SK-N-SH (cell line): ENCODE results near the gene NDST4. TPM values are rescaled to one million over a fixed set of nuclear protein-coding genes. Genes with fewer than 3 reads are reported as not detected.

ENCODE experiments used
- CTCF ChIA-PET: fragments of 300-600, 350-600 bp; formaldehyde crosslinking; extraction: SDS; loops from one replicate; lab custom pipeline; 2021; lab: Yijun Ruan, JAX
- POLR2A ChIA-PET: fragments of 350-600 bp; sonication (Branson Sonifier 250); formaldehyde crosslinking; extraction: SDS; loops from one replicate; lab custom pipeline; 2020; ENCODE audit warnings: antibody characterized with exemption, inconsistent platforms; lab: Yijun Ruan, JAX
- DNase-seq: peaks from one replicate; pipeline ENCODE4 v3.0.0; 2012
- H2AFZ ChIP-seq: fragments of 200-600 bp; sonication (generic); 2 replicates; pipeline ENCODE4 v1.8.1; 2016; ENCODE audit warnings: antibody characterized with exemption, mild to moderate bottlenecking, low read depth
- H3F3A ChIP-seq: fragments of 200-600 bp; sonication (generic); replicated peaks from 2 replicates; pipeline ENCODE3; 2016; ENCODE audit warnings: antibody characterized with exemption, mild to moderate bottlenecking; ENCODE audit not compliant: insufficient read depth
- H3K27ac ChIP-seq, 2 experiments: fragments of 200-500 bp in 1 of 2; fragments of 200-600 bp in 1 of 2; sonication (Bioruptor generic) in 1 of 2; sonication (generic), shearing (Covaris generic) in 1 of 2; 2 replicates each; pipeline versions ENCODE4 v1.5.1 to v1.6.1; 2014 to 2016; ENCODE audit warnings: low read depth in 2 of 2, inconsistent platforms in 1 of 2, low read length in 1 of 2, mild to moderate bottlenecking in 1 of 2, mixed read lengths in 1 of 2
- H3K27me3 ChIP-seq: fragments of 200-600 bp; sonication (generic), shearing (Covaris generic); 2 replicates; pipeline ENCODE4 v1.6.1; 2016; ENCODE audit warnings: mixed run types; ENCODE audit not compliant: insufficient read depth
- H3K36me3 ChIP-seq, 2 experiments: fragments of 200-500 bp in 1 of 2; fragments of 200-600 bp in 1 of 2; sonication (Bioruptor generic) in 1 of 2; sonication (generic) in 1 of 2; replicated peaks in 1 of 2; 2 replicates each; pipeline versions ENCODE3 to v1.5.1; 2014 to 2016; ENCODE audit warnings: low read length in 1 of 2, mild to moderate bottlenecking in 1 of 2; ENCODE audit not compliant: insufficient read depth in 2 of 2, control insufficient read depth in 1 of 2
- H3K4me1 ChIP-seq, 2 experiments: fragments of 200-500 bp in 1 of 2; fragments of 200-600 bp in 1 of 2; sonication (Bioruptor generic) in 1 of 2; sonication (generic), shearing (Covaris generic) in 1 of 2; 2 replicates each; pipeline versions ENCODE4 v1.5.1 to v1.6.1; 2014 to 2016; ENCODE audit warnings: low read depth in 1 of 2, low read length in 1 of 2, mixed run types in 1 of 2; ENCODE audit not compliant: insufficient read depth in 2 of 2, control insufficient read depth in 1 of 2
- H3K4me2 ChIP-seq: fragments of 200-600 bp; sonication (generic), shearing (Covaris generic); 2 replicates; pipeline ENCODE4 v1.6.1; 2017; ENCODE audit warnings: mixed run types
- H3K4me3 ChIP-seq, 2 experiments: fragments of 200-500 bp in 1 of 2; fragments of 200-600 bp in 1 of 2; sonication (Bioruptor generic) in 1 of 2; sonication (generic), shearing (Covaris generic) in 1 of 2; 2 replicates each; pipeline versions ENCODE4 v1.5.1 to v1.8.1; 2014 to 2016; ENCODE audit warnings: low read depth in 2 of 2, inconsistent platforms in 1 of 2, low read length in 1 of 2, mild to moderate bottlenecking in 1 of 2, mixed read lengths in 1 of 2, moderate library complexity in 1 of 2
- H3K79me2 ChIP-seq: fragments of 200-600 bp; sonication (generic); 2 replicates; pipeline ENCODE4 v1.8.1; 2017; ENCODE audit warnings: mild to moderate bottlenecking; ENCODE audit not compliant: insufficient read depth
- H3K9ac ChIP-seq: fragments of 200-600 bp; sonication (generic); 2 replicates; pipeline ENCODE4 v1.6.1; 2017; ENCODE audit warnings: mixed run types
- H3K9me2 ChIP-seq: fragments of 200-600 bp; sonication (generic); 2 replicates; pipeline ENCODE4 v1.6.1; 2017; ENCODE audit warnings: mixed run types
- H3K9me3 ChIP-seq: fragments of 200-600 bp; sonication (generic); 2 replicates; pipeline ENCODE4 v1.6.1; 2017; ENCODE audit warnings: mixed run types, mild to moderate bottlenecking, moderate library complexity
- H4K20me1 ChIP-seq: fragments of 200-600 bp; sonication (generic); 2 replicates; pipeline ENCODE4 v1.6.1; 2017; ENCODE audit warnings: mild to moderate bottlenecking, mixed run types; ENCODE audit not compliant: insufficient read depth
- CHD2 ChIP-seq: fragments of 150-350 bp; IDR thresholded peaks from 2 replicates; pipeline ENCODE4 v1.6.1; 2018; ENCODE audit warnings: low read length; ENCODE audit not compliant: partially characterized antibody
- CTCF ChIP-seq: fragments of 200-600 bp; sonication (generic); IDR thresholded peaks from 2 replicates; pipeline ENCODE4 v1.6.1; 2017; ENCODE audit warnings: antibody characterized with exemption, mild to moderate bottlenecking, moderate library complexity
- ELF1 ChIP-seq: IDR thresholded peaks from 2 replicates; pipeline ENCODE4 v1.4.0; 2012
- EP300 ChIP-seq, 2 experiments: IDR thresholded peaks; 2 replicates each; pipeline versions ENCODE4 v1.4.0 to v1.6.1; 2012; ENCODE audit warnings: borderline replicate concordance in 1 of 2, low read depth in 1 of 2, low read length in 1 of 2
- EZH2phosphoT487 ChIP-seq: fragments of 200-600 bp; sonication (generic); IDR thresholded peaks from 2 replicates; pipeline ENCODE4 v1.6.1; 2017; ENCODE audit warnings: low read depth, mixed run types, mild to moderate bottlenecking, antibody characterized with exemption, moderate library complexity, borderline replicate concordance
- FOSL2 ChIP-seq: IDR thresholded peaks from 2 replicates; pipeline ENCODE4 v1.4.0; 2012; ENCODE audit warnings: low read depth, mild to moderate bottlenecking, moderate library complexity, borderline replicate concordance
- GABPA ChIP-seq: IDR thresholded peaks from 2 replicates; pipeline ENCODE4 v1.4.0; 2012; ENCODE audit warnings: low read depth, mild to moderate bottlenecking
- MAX ChIP-seq: IDR thresholded peaks from 2 replicates; pipeline ENCODE4 v1.4.0; 2012; ENCODE audit warnings: low read depth
- MEF2A ChIP-seq: IDR thresholded peaks from 2 replicates; pipeline ENCODE4 v1.4.0; 2012; ENCODE audit warnings: low read depth, borderline replicate concordance
- NFIC ChIP-seq: IDR thresholded peaks from 2 replicates; pipeline ENCODE4 v1.4.0; 2012; ENCODE audit warnings: borderline replicate concordance
- PBX3 ChIP-seq: IDR thresholded peaks from 2 replicates; pipeline ENCODE4; 2012
- RCOR1 ChIP-seq: fragments of 150-350 bp; IDR thresholded peaks from 2 replicates; pipeline ENCODE4 v1.6.1; 2017; ENCODE audit warnings: antibody characterized with exemption, low read length
- RFX5 ChIP-seq: IDR thresholded peaks from 2 replicates; pipeline ENCODE4 v1.6.1; 2012; ENCODE audit warnings: mild to moderate bottlenecking, improper control_type of control experiment, low read length
- TAF1 ChIP-seq: IDR thresholded peaks from 2 replicates; pipeline ENCODE4 v1.6.1; 2012; ENCODE audit warnings: low read depth, mild to moderate bottlenecking, low read length, moderate library complexity, borderline replicate concordance
- TCF12 ChIP-seq: IDR thresholded peaks from 2 replicates; pipeline ENCODE4 v1.4.0; 2012
- TEAD4 ChIP-seq: IDR thresholded peaks from 2 replicates; pipeline ENCODE4 v1.4.0; 2012; ENCODE audit warnings: mild to moderate bottlenecking, borderline replicate concordance; ENCODE audit not compliant: insufficient read depth
- USF2 ChIP-seq: fragments of 150-350 bp; IDR thresholded peaks from 2 replicates; pipeline ENCODE4 v1.6.1; 2017; ENCODE audit warnings: antibody characterized with exemption, low read length, low read depth, borderline replicate concordance
- WGBS: methylation state at CpG from one replicate; pipeline ENCODE4 v1.1.6; 2017; ENCODE audit warnings: low lambda C conversion rate; 5-methylcytosine and 5-hydroxymethylcytosine counted together
- polyA plus RNA-seq, 3 experiments: library from polyadenylated mRNA; depleted of rRNA; stranded (reverse); fragments of >200 nt; gene quantifications; 2 replicates each; pipeline ENCODE4 v1.2.3, GENCODE V29; 2012

Gene NDST4
- polyA plus RNA-seq, 1 of the 3 experiments (the other 2 are of a cell fraction) = not detected

GRCh38 chr4:114857831-114858230, 255.6 kb downstream of the NDST4 start:
- H3K36me3 ChIP-seq = no peaks in the 10 kb centered on the region
- no peaks in the 10 kb centered on the region for H3K9me3 ChIP-seq
- no peak overlapping the region for H3K4me3 ChIP-seq
- H3K79me2 ChIP-seq = no peaks in the 10 kb centered on the region
- ChIA-PET CTCF (interaction anchor here (0.9 kb wide), 1 partner anchor 12 kb away, joined by 3 read pairs; no protein-coding TSS in a partner anchor), POLR2A (no interaction called here)
- no peaks in the 10 kb centered on the region for H3K4me1 ChIP-seq
- H2AFZ ChIP-seq = no peak overlapping the region
- no peak for DNase-seq
- no peak overlapping the region for H3K9ac ChIP-seq
- H3F3A ChIP-seq = no peaks in the 10 kb centered on the region
- H3K27me3 ChIP-seq = no peaks in the 10 kb centered on the region
- no peak overlapping the region for H3K4me2 ChIP-seq
- 0% methylated on average over 1 of the region's 1 CpG for WGBS
- no peaks in the 10 kb centered on the region for H4K20me1 ChIP-seq
- no peak for TF ChIP-seq EP300 (IDR thresholded peaks at IDR 0.05; ENCODE audit: borderline replicate concordance in 1 of 2, low read depth in 1 of 2, low read length in 1 of 2)
- TF ChIP-seq USF2 = no peak
- TF ChIP-seq PBX3 = no peak
- no peak for TF ChIP-seq GABPA
- no peak for TF ChIP-seq TAF1
- TF ChIP-seq CTCF = no peak
- TF ChIP-seq ELF1 = no peak
- no peak for TF ChIP-seq RFX5
- TF ChIP-seq MEF2A = no peak
- TF ChIP-seq TCF12 = no peak
- no peak for TF ChIP-seq RCOR1
- no peak for TF ChIP-seq TEAD4
- no peak for TF ChIP-seq CHD2
- TF ChIP-seq EZH2phosphoT487 = no peak
- TF ChIP-seq FOSL2 = no peak
- no peak for TF ChIP-seq NFIC
- no peak for TF ChIP-seq MAX
- H3K27ac ChIP-seq = no peak overlapping the region
- H3K9me2 ChIP-seq = no peaks in the 10 kb centered on the region; the same call in 1 of the 2 replicates
